SHP77 treated with DMSO at 0.1 percent for 48 hours (cell line): ENCODE data around the gene EHF.

Source experiments
- DNase-seq: peaks from one replicate; lab custom pipeline; 2025; lab: John Stamatoyannopoulos, UW

Gene EHF

GRCh38 chr11:34602245-34602644 lies 18.6 kb upstream of the EHF start:
- DNase-seq = no peak

GRCh38 chr11:34603129-34604001 lies 17.5 kb upstream of the EHF start:
- no peak for DNase-seq

GRCh38 chr11:34604145-34604544 lies 16.7 kb upstream of the EHF start:
- no peak for DNase-seq

GRCh38 chr11:34604911-34605310 lies 16.0 kb upstream of the EHF start:
- DNase-seq = no peak

- no peak for DNase-seq
These were observed 15.2 kb upstream of the EHF start for GRCh38 chr11:34605481-34606325.

- no peak for DNase-seq
These were observed 14.4 kb upstream of the EHF start for GRCh38 chr11:34606326-34607120.

GRCh38 chr11:34609187-34609751 lies 11.6 kb upstream of the EHF start:
- no peak for DNase-seq

GRCh38 chr11:34609850-34610249 lies 11.0 kb upstream of the EHF start:
- no peak for DNase-seq

GRCh38 chr11:34610324-34611041 lies 10.4 kb upstream of the EHF start:
- no peak for DNase-seq

GRCh38 chr11:34613015-34613414 lies 7.9 kb upstream of the EHF start:
- no peak for DNase-seq

- DNase-seq = no peak
These were observed 7.3 kb upstream of the EHF start for GRCh38 chr11:34613552-34614056.

GRCh38 chr11:34614344-34615104 lies 6.4 kb upstream of the EHF start:
- no peak for DNase-seq

GRCh38 chr11:34616086-34616485 lies 4.8 kb upstream of the EHF start:
- DNase-seq = no peak

GRCh38 chr11:34616830-34617504 lies 3.9 kb upstream of the EHF start:
- no peak for DNase-seq

GRCh38 chr11:34618406-34618805 lies 2.5 kb upstream of the EHF start:
- no peak for DNase-seq

- no peak for DNase-seq
These were observed 1.8 kb upstream of the EHF start for GRCh38 chr11:34619062-34619516.

GRCh38 chr11:34620202-34620601 lies 691 bp upstream of the EHF start:
- DNase-seq = no peak

GRCh38 chr11:34621876-34622275 lies 983 bp downstream of the EHF start:
- DNase-seq = no peak

GRCh38 chr11:34623463-34623862 lies 2.6 kb downstream of the EHF start:
- no peak for DNase-seq

- no peak for DNase-seq
These were observed 3.2 kb downstream of the EHF start for GRCh38 chr11:34624069-34624468.
